Activated T-helper 17 cell treated with anti-CD3 and anti-CD28 coated beads, Interleukin-2, amount 50 U/mL, for 72 hours (primary cell): ENCODE results near the gene HHLA2. TPM values are rescaled to one million over a fixed set of nuclear protein-coding genes. Genes with fewer than 3 reads are reported as not detected.
A peak's percentile ranks its signal among the peaks of the same experiment; 100 is the strongest.
"Not testable (repeated sequence)": the region's sequence is repeated elsewhere in the genome, so short reads cannot be mapped to it uniquely, and the experiment has no call there.

Experiments used
- ATAC-seq: fragments of 150-1000 bp; cut with Tn5 transposase; replicated peaks from 2 replicates; pipeline ENCODE4 v1.10.0; 2021; ENCODE audit warnings: mild to moderate bottlenecking, moderate library complexity
- H3K27ac Mint-ChIP-seq: one replicate; pipeline ENCODE4 v1.8.0; 2022; ENCODE audit warnings: mixed read lengths
- H3K27me3 Mint-ChIP-seq: one replicate; pipeline ENCODE4 v1.8.0; 2022; ENCODE audit warnings: mixed read lengths
- H3K36me3 Mint-ChIP-seq: one replicate; pipeline ENCODE4 v1.8.0; 2022; ENCODE audit warnings: low read depth, mild to moderate bottlenecking, mixed read lengths
- H3K4me1 Mint-ChIP-seq: one replicate; pipeline ENCODE4 v1.8.0; 2022; ENCODE audit warnings: mixed read lengths
- H3K4me3 Mint-ChIP-seq: one replicate; pipeline ENCODE4 v1.8.0; 2022; ENCODE audit warnings: mild to moderate bottlenecking, mixed read lengths
- H3K9me3 Mint-ChIP-seq: one replicate; pipeline ENCODE4 v1.8.0; 2022; ENCODE audit warnings: mixed read lengths
- total RNA-seq, 2 donors: library from RNA; stranded (reverse); gene quantifications; one replicate each; pipeline ENCODE4 v1.2.3, GENCODE V29; 2022

HHLA2 gene
- total RNA-seq, 2 donors from 2014 or later, result 1.3 to 2.0 TPM

DNA sequence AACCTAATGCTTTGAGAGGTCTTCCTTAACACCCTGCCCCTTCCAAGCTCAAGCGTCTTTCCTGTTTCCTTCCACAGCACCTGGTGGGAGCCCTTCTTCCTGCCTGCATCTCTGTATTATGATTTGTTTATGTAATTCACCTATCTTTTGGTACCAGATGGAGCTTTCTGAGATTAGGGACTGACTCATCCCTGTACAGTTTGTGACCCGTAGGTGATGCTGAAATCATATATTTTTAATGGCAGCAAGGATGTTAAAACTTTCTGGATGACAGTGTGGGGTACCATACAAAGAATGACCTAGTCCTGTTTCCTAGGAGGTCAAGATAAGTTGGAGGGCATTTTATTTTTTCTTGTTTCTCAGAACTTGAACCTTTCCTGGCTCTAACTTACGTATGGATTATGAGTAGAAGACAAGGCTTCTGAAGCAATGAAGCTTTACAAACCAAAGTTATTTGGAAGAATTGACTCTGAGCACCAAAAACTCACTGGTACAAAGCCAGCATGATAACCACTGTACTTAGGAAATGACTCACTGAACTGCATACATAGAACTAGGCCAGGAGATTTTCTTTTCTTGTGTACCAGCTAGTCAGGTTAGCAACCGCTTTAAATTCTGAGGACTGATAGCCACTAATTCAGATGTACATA lies 46.6 kb downstream of the HHLA2 start:
- H3K36me3 Mint-ChIP-seq, result no peaks in the 10 kb centered on the region
- ATAC-seq, result peak; percentile 94
- H3K4me3 Mint-ChIP-seq, result peak overlapping the region; percentile 25
- peaks cover 10% of the 10 kb centered on the region for H3K4me1 Mint-ChIP-seq
- H3K27me3 Mint-ChIP-seq, result peaks cover 4% of the 10 kb centered on the region
- H3K9me3 Mint-ChIP-seq, result no peaks in the 10 kb centered on the region
- peak overlapping the region; percentile 68 for H3K27ac Mint-ChIP-seq

DNA sequence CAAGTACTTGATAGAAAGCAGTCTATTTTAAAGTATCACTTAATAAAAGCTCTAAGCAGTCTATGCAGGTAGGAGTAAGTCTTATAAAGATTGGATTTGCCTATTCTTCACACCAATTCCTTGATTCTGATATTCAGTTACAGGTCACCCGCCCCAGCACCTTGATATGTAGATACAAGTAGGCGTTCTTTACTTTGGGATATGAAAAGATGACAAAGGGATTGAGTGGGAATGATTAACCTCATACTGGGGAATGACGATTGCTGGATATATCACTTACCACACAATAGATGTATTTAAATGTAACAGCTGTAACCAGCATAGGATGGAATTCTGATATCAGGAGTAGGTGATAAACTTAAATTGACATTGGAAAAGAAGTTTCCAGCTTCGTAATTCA lies 47.1 kb downstream of the HHLA2 start:
- Mint-ChIP-seq H3K27ac (peak overlapping the region; percentile 68), H3K27me3 (peaks cover 8% of the 10 kb centered on the region), H3K9me3 (no peaks in the 10 kb centered on the region), H3K36me3 (no peaks in the 10 kb centered on the region), H3K4me1 (peaks cover 10% of the 10 kb centered on the region), H3K4me3 (peak overlapping the region; percentile 25)
- no peak for ATAC-seq

DNA sequence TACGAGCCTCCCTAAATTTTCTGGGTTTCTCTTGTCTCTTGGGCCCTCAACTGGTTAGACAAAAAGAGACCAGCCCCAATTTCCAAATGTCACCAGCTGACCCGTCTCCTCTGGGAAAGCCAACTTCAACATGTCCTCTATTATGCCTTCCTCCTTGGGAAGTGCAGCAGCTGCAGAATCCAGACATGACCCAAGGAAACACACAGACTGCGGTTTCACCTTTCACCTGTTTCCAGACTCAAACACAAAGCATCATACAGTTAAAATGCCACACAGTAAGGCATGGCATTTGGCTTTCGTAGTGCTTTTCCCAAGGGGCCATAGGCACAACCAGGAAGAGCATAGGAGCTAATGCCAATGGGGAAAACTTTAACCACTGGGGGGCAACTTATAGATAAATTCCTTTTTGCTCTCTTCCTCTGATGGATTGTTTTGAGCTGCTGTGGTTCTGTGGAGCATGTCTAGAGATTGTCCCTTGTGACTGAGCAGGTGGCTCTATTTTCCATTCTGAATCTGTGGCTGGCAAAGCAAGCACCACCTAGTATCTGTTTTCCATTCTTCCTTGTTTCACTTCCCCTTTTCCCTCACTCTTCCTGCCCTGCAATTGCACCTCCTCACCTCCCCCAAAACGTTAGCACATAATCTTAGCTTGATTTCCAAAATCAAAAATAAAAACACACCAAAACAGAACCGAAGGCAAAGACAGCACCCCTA lies 49.3 kb downstream of the HHLA2 start:
- H3K27me3 Mint-ChIP-seq, result peaks cover 8% of the 10 kb centered on the region
- H3K36me3 Mint-ChIP-seq, result no peaks in the 10 kb centered on the region
- ATAC-seq, result no peak
- H3K4me1 Mint-ChIP-seq, result peaks cover 10% of the 10 kb centered on the region
- no peaks in the 10 kb centered on the region for H3K9me3 Mint-ChIP-seq
- no peak overlapping the region for H3K4me3 Mint-ChIP-seq
- H3K27ac Mint-ChIP-seq, result no peak overlapping the region

DNA sequence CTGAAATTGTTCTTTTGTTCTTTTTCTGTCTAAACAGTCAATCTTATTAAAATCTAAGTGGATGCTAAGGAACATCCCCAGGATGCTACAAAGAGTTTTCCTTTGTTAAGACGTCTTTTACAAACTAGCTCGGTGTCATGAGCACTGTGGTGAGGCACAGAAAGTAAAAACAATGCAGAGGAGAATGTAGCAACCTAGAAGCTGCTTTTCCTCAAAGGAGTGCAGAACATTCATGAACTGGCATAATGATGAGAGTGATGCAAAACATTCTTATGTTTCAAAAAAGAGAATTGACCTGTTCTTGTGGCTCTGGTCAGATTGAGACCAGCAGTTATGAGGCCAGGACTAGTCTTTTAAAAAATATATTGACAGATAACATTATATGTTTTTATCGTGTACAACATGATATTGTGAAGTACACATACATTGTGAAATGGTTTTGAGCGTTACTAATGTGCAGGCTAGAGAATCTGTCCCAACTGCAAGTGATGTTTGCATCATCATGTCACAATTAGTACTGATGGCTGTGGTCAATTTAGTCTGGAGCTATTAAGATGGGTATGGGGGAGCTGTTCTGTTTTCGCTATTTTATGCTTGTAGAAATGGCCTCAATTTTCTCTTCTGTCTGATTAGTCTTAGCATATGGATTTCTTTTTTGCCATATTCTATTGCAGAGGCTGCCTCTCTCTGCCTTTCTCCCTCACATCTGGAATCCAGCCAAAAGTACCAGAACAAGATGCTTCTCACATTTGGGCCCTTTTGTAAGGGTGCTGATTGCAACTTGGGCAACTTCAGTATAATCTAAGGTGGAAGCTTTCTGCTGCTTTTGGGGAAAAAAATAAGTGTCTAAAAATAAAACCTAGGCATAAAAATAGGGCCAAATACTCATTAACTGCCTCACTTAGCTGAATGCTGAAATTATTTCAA lies 50.2 kb downstream of the HHLA2 start:
- Mint-ChIP-seq H3K27ac (no peak overlapping the region), H3K4me3 (no peak overlapping the region), H3K36me3 (no peaks in the 10 kb centered on the region), H3K4me1 (peaks cover 10% of the 10 kb centered on the region), H3K27me3 (peaks cover 8% of the 10 kb centered on the region), H3K9me3 (no peaks in the 10 kb centered on the region)
- no peak for ATAC-seq

DNA sequence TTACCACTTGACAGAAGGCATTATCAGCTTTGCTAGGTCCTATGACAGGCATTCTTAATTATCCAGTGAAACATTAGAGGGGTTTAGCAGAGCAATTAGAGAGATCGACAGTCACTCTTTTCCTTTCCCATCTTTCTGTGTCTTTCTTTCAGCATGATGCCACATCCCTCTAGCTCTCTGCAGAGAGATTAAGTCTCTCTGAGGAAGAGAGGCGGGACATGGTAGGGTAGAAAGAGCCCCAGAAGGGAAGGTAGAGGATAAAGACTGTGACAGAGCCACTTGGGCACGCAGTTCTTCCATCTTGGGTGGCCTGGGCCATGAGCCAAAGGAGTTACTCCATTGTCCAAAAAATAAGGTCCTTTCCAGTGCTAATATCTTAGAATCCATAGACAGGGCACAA lies 55.8 kb downstream of the HHLA2 start:
- H3K9me3 Mint-ChIP-seq, result peaks cover 3% of the 10 kb centered on the region
- no peak overlapping the region for H3K4me3 Mint-ChIP-seq
- peaks cover 8% of the 10 kb centered on the region for H3K27me3 Mint-ChIP-seq
- no peaks in the 10 kb centered on the region for H3K36me3 Mint-ChIP-seq
- no peak overlapping the region for H3K27ac Mint-ChIP-seq
- no peaks in the 10 kb centered on the region for H3K4me1 Mint-ChIP-seq
- ATAC-seq, result no peak

DNA sequence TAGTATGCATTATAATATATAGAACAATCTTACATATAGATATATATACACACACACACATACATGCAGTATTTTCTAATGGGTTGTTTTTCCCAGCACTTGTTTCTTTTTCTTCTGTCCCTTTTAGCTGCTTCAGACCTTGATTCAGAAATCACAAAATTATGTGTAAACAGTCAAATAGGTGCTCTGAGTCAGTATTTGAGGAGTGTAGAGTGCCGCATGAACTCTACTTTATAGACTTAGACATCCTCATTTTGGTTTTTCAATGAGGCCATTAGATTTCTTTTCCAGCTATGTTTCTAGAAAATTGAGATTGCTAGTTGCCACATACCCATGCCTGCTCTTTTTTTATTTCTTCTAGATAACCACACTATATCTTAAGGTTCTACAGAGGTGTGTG lies 58.2 kb downstream of the HHLA2 start:
- H3K9me3 Mint-ChIP-seq, result peaks cover 3% of the 10 kb centered on the region
- no peak for ATAC-seq
- H3K27me3 Mint-ChIP-seq, result no peaks in the 10 kb centered on the region
- H3K4me1 Mint-ChIP-seq, result no peaks in the 10 kb centered on the region
- H3K27ac Mint-ChIP-seq, result no peak overlapping the region
- no peak overlapping the region for H3K4me3 Mint-ChIP-seq
- H3K36me3 Mint-ChIP-seq, result no peaks in the 10 kb centered on the region

DNA sequence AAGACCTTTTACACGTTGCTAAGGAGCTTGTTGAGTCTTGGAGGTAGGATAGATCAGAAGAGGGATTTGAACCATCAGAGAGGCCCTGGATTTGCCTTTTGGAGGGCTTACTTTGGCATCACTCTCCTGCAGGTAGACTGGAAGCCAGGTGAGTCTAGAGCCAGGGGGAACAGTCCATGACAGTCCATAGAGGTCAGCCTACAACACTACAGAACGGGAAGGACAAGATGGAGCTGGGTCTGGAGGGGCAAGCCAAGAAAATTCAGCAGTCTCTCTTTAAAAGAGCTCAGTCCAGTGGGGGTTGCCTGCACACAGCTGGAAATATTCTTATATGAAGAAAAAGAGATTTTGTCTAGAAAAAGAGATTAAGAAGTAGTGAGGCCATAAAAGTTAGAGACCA lies 60.7 kb downstream of the HHLA2 start:
- Mint-ChIP-seq H3K4me3 (no peak overlapping the region), H3K27me3 (no peaks in the 10 kb centered on the region), H3K27ac (no peak overlapping the region)

DNA sequence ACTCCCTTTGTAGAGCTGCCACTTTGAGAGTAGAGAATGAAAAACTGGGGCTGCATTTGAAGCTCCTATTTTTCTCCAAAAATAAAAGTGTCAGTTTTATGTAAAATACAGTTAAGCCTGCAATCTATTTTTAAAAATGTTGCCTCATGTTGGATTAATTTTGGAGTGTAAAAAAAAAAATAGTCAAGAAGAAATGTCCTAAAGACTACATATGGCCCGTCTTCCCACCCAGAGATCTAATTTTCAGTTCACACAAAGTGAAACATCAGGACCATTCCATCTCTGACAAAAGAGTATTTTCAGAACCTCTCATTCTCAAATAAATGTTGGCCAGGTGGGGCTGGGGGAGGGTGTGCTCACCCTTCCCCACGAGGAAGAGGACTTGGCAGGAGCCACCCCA lies 62.7 kb downstream of the HHLA2 start:
- no peak overlapping the region for H3K4me3 Mint-ChIP-seq
- H3K27me3 Mint-ChIP-seq, result no peaks in the 10 kb centered on the region
- peaks cover 3% of the 10 kb centered on the region for H3K9me3 Mint-ChIP-seq
- no peak overlapping the region for H3K27ac Mint-ChIP-seq
- H3K4me1 Mint-ChIP-seq, result no peaks in the 10 kb centered on the region
- H3K36me3 Mint-ChIP-seq, result no peaks in the 10 kb centered on the region
- no peak for ATAC-seq

More for the DNA sequence above, 60.7 kb downstream of the HHLA2 start:
- no peak for ATAC-seq
- H3K4me1 Mint-ChIP-seq, result no peaks in the 10 kb centered on the region
- H3K36me3 Mint-ChIP-seq, result no peaks in the 10 kb centered on the region
- peaks cover 3% of the 10 kb centered on the region for H3K9me3 Mint-ChIP-seq

DNA sequence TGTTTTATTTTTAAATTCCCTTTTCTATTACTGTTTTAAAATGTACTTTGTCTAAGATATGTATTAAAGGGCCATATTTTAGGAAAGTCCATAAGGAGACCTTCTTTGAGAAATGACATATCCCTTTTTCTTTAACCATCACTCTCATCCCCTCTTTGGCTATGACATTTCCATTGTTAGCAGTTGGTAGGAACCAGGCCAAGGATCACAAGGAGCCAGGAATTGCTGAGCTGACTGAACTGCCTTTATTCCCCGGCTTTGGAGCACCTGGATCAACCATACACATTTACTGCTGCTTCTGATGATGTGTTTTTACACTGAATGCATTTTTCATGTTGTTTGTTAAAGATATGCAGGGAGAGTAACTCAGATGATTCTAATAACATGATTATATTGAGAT lies 79.7 kb downstream of the HHLA2 start:
- Mint-ChIP-seq H3K4me1 (no peaks in the 10 kb centered on the region), H3K27ac (no peak overlapping the region), H3K36me3 (no peaks in the 10 kb centered on the region), H3K27me3 (no peaks in the 10 kb centered on the region), H3K4me3 (no peak overlapping the region), H3K9me3 (no peaks in the 10 kb centered on the region)
- ATAC-seq, result no peak

DNA sequence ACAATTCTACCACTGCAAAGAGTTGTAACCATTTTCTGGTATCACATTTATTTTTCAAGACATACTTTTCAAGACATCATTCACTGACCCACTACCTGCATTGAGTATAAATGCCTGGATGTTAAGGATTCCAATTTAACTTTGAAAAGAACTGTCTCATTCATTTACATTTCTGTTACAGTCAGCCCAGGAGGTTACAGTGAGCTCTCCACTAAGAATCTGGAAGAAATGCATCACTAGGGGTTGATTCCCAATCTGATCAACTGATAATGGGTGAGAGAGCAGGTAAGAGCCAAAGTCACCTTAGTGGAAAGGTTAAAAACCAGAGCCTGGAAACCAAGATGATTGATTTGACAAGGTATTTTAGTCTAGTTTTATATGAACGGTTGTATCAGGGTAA lies 81.0 kb downstream of the HHLA2 start:
- Mint-ChIP-seq H3K27me3 (no peaks in the 10 kb centered on the region), H3K4me3 (no peak overlapping the region), H3K4me1 (no peaks in the 10 kb centered on the region), H3K9me3 (no peaks in the 10 kb centered on the region), H3K36me3 (no peaks in the 10 kb centered on the region), H3K27ac (no peak overlapping the region)
- ATAC-seq, result no peak

DNA sequence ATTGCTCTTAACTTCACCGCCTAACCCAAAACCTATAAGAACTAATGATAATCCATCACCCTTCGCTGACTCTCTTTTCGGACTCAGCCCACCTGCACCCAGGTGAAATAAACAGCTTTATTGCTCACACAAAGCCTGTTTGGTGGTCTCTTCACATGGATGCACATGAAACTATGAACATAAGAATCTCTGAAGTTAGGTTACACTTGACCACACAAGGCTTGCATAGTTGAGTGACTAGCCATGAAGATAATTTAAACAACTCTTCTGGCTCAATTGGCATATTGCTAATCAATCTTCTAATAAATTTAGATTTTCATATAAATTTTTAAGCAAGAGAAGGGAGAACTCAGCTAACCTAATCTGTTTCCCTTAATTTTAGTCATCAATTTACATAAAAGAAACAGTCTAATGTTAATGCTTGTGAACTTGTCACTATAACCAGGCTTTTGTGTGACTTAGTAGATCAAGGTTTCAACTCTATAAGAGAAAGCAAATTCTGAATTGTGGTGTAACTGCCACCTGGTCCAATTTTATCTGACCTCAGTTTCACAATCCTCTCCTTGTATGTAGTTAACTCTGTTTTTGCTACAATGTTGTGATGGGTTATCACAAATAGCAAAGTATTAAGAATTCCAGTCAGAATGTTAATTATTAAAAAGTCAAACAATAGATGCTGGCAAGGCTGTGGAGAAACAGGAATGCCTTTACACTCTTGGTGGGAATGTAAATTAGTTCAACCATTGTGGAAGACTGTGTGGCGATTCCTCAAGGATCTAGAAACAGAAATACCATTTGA lies 82.0 kb downstream of the HHLA2 start:
- H3K27ac Mint-ChIP-seq, result no peak overlapping the region
- no peaks in the 10 kb centered on the region for H3K27me3 Mint-ChIP-seq
- H3K4me3 Mint-ChIP-seq, result no peak overlapping the region
- no peaks in the 10 kb centered on the region for H3K4me1 Mint-ChIP-seq
- no peaks in the 10 kb centered on the region for H3K9me3 Mint-ChIP-seq
- no peak for ATAC-seq
- H3K36me3 Mint-ChIP-seq, result no peaks in the 10 kb centered on the region

DNA sequence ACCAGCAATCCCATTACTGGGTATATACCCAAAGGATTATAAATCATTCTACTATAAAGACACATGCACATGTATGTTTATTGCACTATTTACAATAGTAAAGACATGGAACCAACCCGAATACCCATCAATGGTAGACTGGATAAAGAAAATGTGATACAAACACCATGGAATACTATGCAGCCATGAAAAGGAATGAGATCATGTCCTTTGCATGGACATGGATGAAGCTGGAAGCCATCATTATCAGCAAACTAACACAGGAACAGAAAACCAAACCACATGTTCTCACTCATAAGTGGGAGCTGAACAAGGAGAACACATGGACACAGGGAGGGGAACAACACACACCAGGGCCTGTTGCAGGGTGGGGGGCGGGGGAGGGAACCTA lies 82.6 kb downstream of the HHLA2 start:
- H3K4me3 Mint-ChIP-seq, ATAC-seq, H3K27me3 Mint-ChIP-seq, H3K9me3 Mint-ChIP-seq, H3K36me3 Mint-ChIP-seq, H3K4me1 Mint-ChIP-seq, H3K27ac Mint-ChIP-seq: not testable (repeated sequence)

DNA sequence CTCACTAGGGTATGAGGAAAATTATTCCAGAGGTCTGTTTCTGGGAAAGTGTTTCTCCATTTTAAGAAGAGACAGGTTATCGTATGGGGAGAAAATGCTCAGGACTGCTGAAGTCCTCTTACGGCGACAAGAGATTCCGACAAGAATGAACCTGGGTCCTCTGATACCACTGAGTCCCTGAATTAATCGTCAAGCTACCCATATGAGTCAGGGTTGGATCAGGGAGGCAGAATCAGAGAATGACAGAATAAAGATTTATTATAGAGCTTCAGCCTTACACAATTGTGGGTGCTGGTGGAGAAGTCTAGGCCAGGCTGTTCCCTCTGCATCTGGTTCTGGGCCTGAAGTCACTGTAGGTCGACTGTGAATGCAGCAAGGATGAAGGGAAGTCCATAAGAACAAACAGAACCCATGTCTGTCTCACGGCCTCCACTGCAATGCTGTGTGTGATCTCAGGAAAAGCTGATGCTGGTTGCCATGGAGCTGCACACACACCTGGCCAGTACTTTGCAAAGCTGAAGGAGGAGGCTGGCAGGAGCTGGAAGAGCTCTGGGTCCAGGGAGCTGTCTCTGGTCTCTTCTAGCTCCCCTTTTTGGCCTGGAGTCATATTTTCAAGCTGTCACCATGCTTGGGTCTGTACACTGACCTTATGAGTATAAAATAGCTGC lies 83.9 kb downstream of the HHLA2 start:
- no peak overlapping the region for H3K4me3 Mint-ChIP-seq
- no peaks in the 10 kb centered on the region for H3K27me3 Mint-ChIP-seq
- no peaks in the 10 kb centered on the region for H3K9me3 Mint-ChIP-seq
- H3K4me1 Mint-ChIP-seq, result no peaks in the 10 kb centered on the region
- ATAC-seq, result no peak
- no peak overlapping the region for H3K27ac Mint-ChIP-seq
- no peaks in the 10 kb centered on the region for H3K36me3 Mint-ChIP-seq
